Esophagus squamous epithelium (tissue), 5 donors: ENCODE data around the gene CD244. TPM values are rescaled to one million over a fixed set of nuclear protein-coding genes. Genes with fewer than 3 reads are reported as not detected.

Experiments
- DNase-seq: peaks from one replicate; lab custom pipeline; 2025; lab: John Stamatoyannopoulos, UW
- H3K27ac ChIP-seq, 4 donors: fragments of 200-600 bp; sonication (generic); one replicate each; pipeline ENCODE4 v1.5.1; 2016 to 2019; ENCODE audit warnings: mild to moderate bottlenecking in 1 of 4
- H3K27me3 ChIP-seq, 4 donors: fragments of 200-600 bp; sonication (generic); 1 replicate in 3 of 4; 2 replicates in 1 of 4; pipeline versions ENCODE4 v1.5.1 to v1.6.0; 2017 to 2021; ENCODE audit warnings: antibody characterized with exemption in 1 of 4
- H3K36me3 ChIP-seq, 3 donors: fragments of 200-600 bp; sonication (generic); one replicate each; pipeline ENCODE4 v1.5.1; 2016 to 2019
- H3K4me1 ChIP-seq, 3 donors: fragments of 200-600 bp; sonication (generic); one replicate each; pipeline ENCODE4 v1.5.1; 2017 to 2019
- H3K4me3 ChIP-seq, 4 donors: fragments of 200-600 bp; sonication (generic); 1 replicate in 3 of 4; 2 replicates in 1 of 4; pipeline ENCODE4 v1.5.1; 2016 to 2019; ENCODE audit warnings: mild to moderate bottlenecking in 2 of 4, moderate library complexity in 1 of 4
- H3K9me3 ChIP-seq, 3 donors: fragments of 200-600 bp; sonication (generic); one replicate each; pipeline ENCODE4 v1.5.1; 2016 to 2019
- POLR2A ChIP-seq, 4 donors: fragments of 450-650 bp; IDR thresholded peaks; one replicate each; pipeline ENCODE4 v1.6.1; 2017; ENCODE audit warnings: antibody characterized with exemption in 4 of 4, mild to moderate bottlenecking in 4 of 4, moderate library complexity in 3 of 4
- WGBS, 2 donors: methylation state at CpG; one replicate each; pipeline ENCODE4 v1.1.5; 2018; 5-methylcytosine and 5-hydroxymethylcytosine counted together
- intact Hi-C: fragments of 100-400 bp; cut with DNase I; formaldehyde crosslinking; loops from one replicate; pipeline ENCODE4 v1.15.0; 2022
- total RNA-seq, 4 donors: library from RNA; depleted of rRNA; stranded (reverse); fragments of >200 nt; gene quantifications; one replicate each; pipeline ENCODE4 v1.1.0, GENCODE V29; 2016
- TF ChIP-seq, protein P1 (sequence below), 6 experiments: fragments of 450-650 bp in 4 of 6; fragments of 200-600 bp in 2 of 6; sonication (generic) in 2 of 6; IDR thresholded peaks; one replicate each; pipeline ENCODE4 v1.5.1; 2016 to 2019; ENCODE audit warnings: antibody characterized with exemption in 6 of 6, mild to moderate bottlenecking in 4 of 6, moderate library complexity in 4 of 6
- donor health status: DM: yes; HTN: yes; CAD: no.

The CD244 gene
- total RNA-seq, 4 donors from 2014 or later: 0.18 to 1.7 (median 0.56) TPM

DNA sequence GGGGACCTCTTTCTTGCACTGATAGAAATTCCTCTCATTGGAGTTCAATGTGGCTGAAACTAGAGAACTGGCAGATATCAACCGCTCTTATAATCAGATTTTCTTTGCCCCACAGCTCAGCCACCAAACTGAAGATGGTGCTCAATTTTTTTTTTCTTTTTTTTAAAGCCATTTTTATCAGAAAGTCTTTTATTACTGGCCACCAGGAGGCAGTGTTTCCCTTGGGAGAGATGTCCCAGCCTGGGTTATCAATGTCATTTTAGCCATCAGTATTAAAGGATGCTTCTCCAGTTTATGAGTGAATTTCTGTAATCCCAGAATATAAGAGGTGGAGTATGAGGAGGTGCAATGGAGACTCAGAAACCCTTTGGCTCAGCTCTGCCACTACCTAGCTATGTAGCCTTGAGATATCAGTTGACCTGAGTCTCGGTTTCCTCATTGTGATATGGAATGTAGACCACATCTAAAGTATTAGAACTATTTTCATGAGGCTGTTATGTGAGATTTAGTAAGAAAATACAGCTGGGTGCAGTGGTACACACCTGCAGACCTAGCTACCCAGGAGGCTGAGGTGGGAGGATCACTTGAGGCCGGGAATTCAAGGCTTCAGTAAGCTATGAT, 27.6 kb downstream of the CD244 start:
- no peak for DNase-seq
- no peaks in the 10 kb centered on the region for H3K27me3 ChIP-seq
- no peak overlapping the region for H3K4me3 ChIP-seq
- no peak overlapping the region for H3K27ac ChIP-seq
- TF ChIP-seq, protein P1, sequence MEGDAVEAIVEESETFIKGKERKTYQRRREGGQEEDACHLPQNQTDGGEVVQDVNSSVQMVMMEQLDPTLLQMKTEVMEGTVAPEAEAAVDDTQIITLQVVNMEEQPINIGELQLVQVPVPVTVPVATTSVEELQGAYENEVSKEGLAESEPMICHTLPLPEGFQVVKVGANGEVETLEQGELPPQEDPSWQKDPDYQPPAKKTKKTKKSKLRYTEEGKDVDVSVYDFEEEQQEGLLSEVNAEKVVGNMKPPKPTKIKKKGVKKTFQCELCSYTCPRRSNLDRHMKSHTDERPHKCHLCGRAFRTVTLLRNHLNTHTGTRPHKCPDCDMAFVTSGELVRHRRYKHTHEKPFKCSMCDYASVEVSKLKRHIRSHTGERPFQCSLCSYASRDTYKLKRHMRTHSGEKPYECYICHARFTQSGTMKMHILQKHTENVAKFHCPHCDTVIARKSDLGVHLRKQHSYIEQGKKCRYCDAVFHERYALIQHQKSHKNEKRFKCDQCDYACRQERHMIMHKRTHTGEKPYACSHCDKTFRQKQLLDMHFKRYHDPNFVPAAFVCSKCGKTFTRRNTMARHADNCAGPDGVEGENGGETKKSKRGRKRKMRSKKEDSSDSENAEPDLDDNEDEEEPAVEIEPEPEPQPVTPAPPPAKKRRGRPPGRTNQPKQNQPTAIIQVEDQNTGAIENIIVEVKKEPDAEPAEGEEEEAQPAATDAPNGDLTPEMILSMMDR (IDR thresholded peaks at IDR 0.05): peak; percentile 61 to 71 (median 66)
- no peak for TF ChIP-seq POLR2A (IDR thresholded peaks at IDR 0.05)
- peaks cover 0 to 19% (median 4%) of the 10 kb centered on the region in 3 donors for H3K4me1 ChIP-seq
- WGBS, 2 donors: 60 to 78% methylated on average over 3 of the region's 3 CpGs
- intact Hi-C loops: loop anchor here (5.0 to 10.0 kb wide), 5 partner anchors 58 to 300 kb away; partner anchors contain the start of genes DEDD and ITLN2
- no peaks in the 10 kb centered on the region for H3K9me3 ChIP-seq
- H3K36me3 ChIP-seq: no peaks in the 10 kb centered on the region

DNA sequence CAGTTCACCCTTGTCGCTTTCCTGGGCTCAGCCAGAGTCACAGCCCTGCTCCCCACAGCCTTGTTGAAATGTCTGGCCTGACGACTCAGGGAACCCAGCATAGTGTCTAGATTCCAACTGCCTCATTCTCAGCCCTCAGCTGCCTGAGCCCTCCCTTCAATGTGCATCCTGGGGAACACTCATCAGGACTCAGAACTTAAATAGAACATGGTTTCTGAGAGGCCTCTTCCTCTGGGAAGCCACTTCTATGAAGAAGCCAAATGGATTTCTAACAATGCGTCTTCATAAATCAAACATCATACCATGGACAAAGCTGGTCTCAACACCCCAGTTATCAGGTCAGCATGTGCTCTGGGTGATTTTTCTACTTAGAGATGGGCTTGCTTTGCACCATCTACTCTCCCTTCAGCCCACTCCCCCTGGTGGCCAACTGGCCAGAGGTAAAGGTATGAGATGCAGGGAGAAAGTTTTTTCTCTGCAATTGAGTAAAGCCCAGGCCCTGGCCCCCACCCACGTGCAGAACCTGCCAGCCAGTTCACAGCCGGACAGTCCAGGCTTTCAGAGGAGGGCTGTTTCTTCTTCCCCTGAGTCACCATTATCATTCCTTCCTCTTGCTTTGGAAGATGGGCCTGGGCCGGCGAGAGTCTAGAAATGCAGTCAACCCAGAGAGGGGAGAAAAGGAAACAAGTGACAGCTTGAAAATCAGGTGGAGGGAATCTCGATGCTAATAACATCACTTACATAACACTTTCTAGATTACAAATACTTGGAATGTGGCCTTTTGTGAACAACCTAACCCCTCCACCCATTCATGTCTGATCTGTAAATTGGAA, 32.1 kb downstream of the CD244 start:
- no peak for DNase-seq
- no peaks in the 10 kb centered on the region for H3K9me3 ChIP-seq
- no peaks in the 10 kb centered on the region for H3K27me3 ChIP-seq
- no peak overlapping the region for H3K27ac ChIP-seq
- H3K4me3 ChIP-seq: no peak overlapping the region
- TF ChIP-seq, protein P1 (IDR thresholded peaks at IDR 0.05): peak; percentile 58 to 77 (median 70)
- no peak for TF ChIP-seq POLR2A (IDR thresholded peaks at IDR 0.05)
- H3K4me1 ChIP-seq: no peaks in the 10 kb centered on the region
- intact Hi-C loops: loop anchor here (5.0 to 10.0 kb wide), 5 partner anchors 53 to 304 kb away; partner anchors contain the start of genes DEDD and ITLN2
- no peaks in the 10 kb centered on the region for H3K36me3 ChIP-seq
- 55 to 57% methylated on average over 7 of the region's 8 CpGs for WGBS, 2 donors

DNA sequence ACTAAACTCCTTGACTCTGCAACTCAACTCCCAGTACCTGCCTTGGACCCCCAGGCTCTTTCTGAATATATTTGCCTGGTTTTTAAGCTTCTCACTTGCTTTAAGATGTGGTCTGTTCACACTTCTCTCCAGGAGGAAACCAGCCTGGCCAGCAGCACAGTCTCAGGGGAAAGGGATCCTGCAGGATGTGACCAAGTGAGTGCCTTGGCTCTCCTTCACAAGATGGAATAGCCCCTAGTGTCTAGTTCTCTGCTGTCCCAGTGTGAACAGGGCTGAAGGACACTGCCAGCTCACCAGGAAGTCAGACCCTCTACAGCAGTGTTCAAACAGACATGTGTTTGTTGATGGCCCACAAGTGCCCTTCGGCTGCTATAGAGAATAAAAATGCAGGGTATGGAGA, 32.9 kb downstream of the CD244 start:
- Histone ChIP-seq H3K9me3 (no peaks in the 10 kb centered on the region), H3K27ac (no peak overlapping the region), H3K27me3 (no peaks in the 10 kb centered on the region), H3K4me1 (no peaks in the 10 kb centered on the region), H3K4me3 (no peak overlapping the region), H3K36me3 (no peaks in the 10 kb centered on the region)
- DNase-seq: no peak
- intact Hi-C loops: loop anchor here (5.0 to 10.0 kb wide), 5 partner anchors 52 to 305 kb away; partner anchors contain the start of genes DEDD and ITLN2
- TF ChIP-seq POLR2A (IDR thresholded peaks at IDR 0.05): no peak
- TF ChIP-seq, protein P1 (IDR thresholded peaks at IDR 0.05): no peak
- WGBS, 2 donors: 86% methylated on average over 1 of the region's 1 CpG

DNA sequence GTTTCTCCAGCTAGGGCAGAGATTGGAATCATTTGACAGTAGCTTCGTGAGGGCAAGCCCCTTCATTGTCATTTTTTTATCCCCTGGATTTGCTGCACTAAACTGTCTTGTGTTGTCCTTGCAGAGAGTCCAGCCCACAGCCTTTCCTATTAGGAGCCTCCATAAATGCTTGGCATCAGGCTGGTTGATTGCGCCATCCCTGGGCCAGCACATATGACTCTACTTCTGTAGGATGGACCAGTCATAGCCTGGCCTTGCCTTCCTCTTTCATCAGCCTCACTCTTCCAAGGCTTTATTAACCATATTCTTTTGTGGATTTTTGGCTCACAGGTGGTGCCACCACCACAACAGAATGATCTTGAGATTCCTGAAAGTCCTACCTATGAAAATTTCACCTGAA, 35.3 kb downstream of the CD244 start:
- WGBS, 2 donors: 85 to 94% methylated on average over 2 of the region's 2 CpGs
- H3K27me3 ChIP-seq: no peaks in the 10 kb centered on the region
- H3K4me1 ChIP-seq: no peaks in the 10 kb centered on the region
- no peaks in the 10 kb centered on the region for H3K36me3 ChIP-seq
- TF ChIP-seq POLR2A (IDR thresholded peaks at IDR 0.05): no peak
- TF ChIP-seq, protein P1 (IDR thresholded peaks at IDR 0.05): no peak
- no peak for DNase-seq
- H3K4me3 ChIP-seq: no peak overlapping the region
- H3K9me3 ChIP-seq: no peaks in the 10 kb centered on the region
- intact Hi-C loops: no loop called here
- no peak overlapping the region for H3K27ac ChIP-seq

DNA sequence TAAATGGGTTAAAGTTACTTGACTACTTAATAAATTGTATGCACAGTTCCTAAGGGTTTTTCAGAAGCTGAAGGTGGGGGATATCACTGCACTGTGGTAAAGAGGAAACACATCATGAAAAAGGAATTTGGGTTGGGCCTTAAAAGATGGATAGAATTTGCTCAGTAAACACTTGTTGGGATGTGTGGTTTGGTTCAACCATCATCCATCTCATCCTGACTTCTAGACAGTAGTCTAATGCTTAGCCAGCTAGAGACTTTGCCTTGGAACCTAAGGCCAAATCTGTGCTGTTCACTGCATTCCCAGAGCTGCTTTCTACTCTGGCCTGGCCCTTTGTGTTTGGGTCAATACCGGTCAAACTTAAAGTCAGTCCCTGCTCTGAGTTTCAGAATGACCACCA, 36.1 kb downstream of the CD244 start:
- WGBS, 2 donors: 88 to 100% methylated on average over 1 of the region's 1 CpG
- DNase-seq: no peak
- intact Hi-C loops: no loop called here

More for the DNA sequence above, 36.1 kb downstream of the CD244 start:
- no peak for TF ChIP-seq POLR2A (IDR thresholded peaks at IDR 0.05)
- TF ChIP-seq, protein P1 (IDR thresholded peaks at IDR 0.05): no peak
- no peaks in the 10 kb centered on the region for H3K27me3 ChIP-seq
- H3K27ac ChIP-seq: no peak overlapping the region
- H3K4me1 ChIP-seq: no peaks in the 10 kb centered on the region
- H3K36me3 ChIP-seq: no peaks in the 10 kb centered on the region
- H3K9me3 ChIP-seq: no peaks in the 10 kb centered on the region
- no peak overlapping the region for H3K4me3 ChIP-seq
